ENCODE measurements around the gene BPIFB6. TPM values are rescaled to one million over a fixed set of nuclear protein-coding genes. Genes with fewer than 3 reads are reported as not detected.

Gene BPIFB6
- total RNA-seq, 4 donors from 2014 or later = not detected

- H3K9me3 ChIP-seq = no peaks in the 10 kb centered on the region
- H3K36me3 ChIP-seq = no peaks in the 10 kb centered on the region
- no peak overlapping the region for H3K4me3 ChIP-seq
- no peaks in the 10 kb centered on the region for H3K4me1 ChIP-seq
- no peak overlapping the region for H3K27ac ChIP-seq
- DNase-seq (ENCODE audit: low spot score in 2 of 2) = no peak
- H3K27me3 ChIP-seq = peaks cover 5% of the 10 kb centered on the region
- TF ChIP-seq CTCF (IDR thresholded peaks at IDR 0.05) (no peak), EP300 (IDR thresholded peaks at IDR 0.05) (no peak), POLR2AphosphoS5 (IDR thresholded peaks at IDR 0.05) (no peak), POLR2A (IDR thresholded peaks at IDR 0.05) (no peak)
Observed at GRCh38 chr20:32995802-32996201, 35.6 kb upstream of the BPIFB6 start.

- H3K27me3 ChIP-seq = no peaks in the 10 kb centered on the region
- no peaks in the 10 kb centered on the region for H3K9me3 ChIP-seq
- no peaks in the 10 kb centered on the region for H3K4me1 ChIP-seq
- H3K36me3 ChIP-seq = no peaks in the 10 kb centered on the region
- no peak overlapping the region for H3K27ac ChIP-seq
- no peak for DNase-seq (ENCODE audit: low spot score in 2 of 2)
- no peak for TF ChIP-seq EP300 (IDR thresholded peaks at IDR 0.05)
- no peak for TF ChIP-seq POLR2AphosphoS5 (IDR thresholded peaks at IDR 0.05)
- no peak for TF ChIP-seq CTCF (IDR thresholded peaks at IDR 0.05)
- TF ChIP-seq POLR2A (IDR thresholded peaks at IDR 0.05) = no peak
- 66% methylated on average over 2 of the region's 2 CpGs for WGBS
- no peak overlapping the region for H3K4me3 ChIP-seq
Observed at GRCh38 chr20:32997431-32997830, 34.0 kb upstream of the BPIFB6 start.

GRCh38 chr20:32999603-33000250, 31.7 kb upstream of the BPIFB6 start:
- Histone ChIP-seq H3K4me3 (no peak overlapping the region), H3K4me1 (no peaks in the 10 kb centered on the region), H3K36me3 (no peaks in the 10 kb centered on the region), H3K9me3 (no peaks in the 10 kb centered on the region), H3K27me3 (no peaks in the 10 kb centered on the region), H3K27ac (no peak overlapping the region)
- no peak for TF ChIP-seq POLR2AphosphoS5 (IDR thresholded peaks at IDR 0.05)
- no peak for TF ChIP-seq POLR2A (IDR thresholded peaks at IDR 0.05)
- TF ChIP-seq CTCF (IDR thresholded peaks at IDR 0.05) = no peak
- TF ChIP-seq EP300 (IDR thresholded peaks at IDR 0.05) = no peak
- DNase-seq (ENCODE audit: low spot score in 2 of 2) = no peak
- 51% methylated on average over 9 of the region's 9 CpGs for WGBS

GRCh38 chr20:33000802-33001466, 30.5 kb upstream of the BPIFB6 start:
- H3K9me3 ChIP-seq = peaks cover 5% of the 10 kb centered on the region
- no peaks in the 10 kb centered on the region for H3K27me3 ChIP-seq
- TF ChIP-seq POLR2AphosphoS5 (IDR thresholded peaks at IDR 0.05) = no peak
- TF ChIP-seq CTCF (IDR thresholded peaks at IDR 0.05) = no peak
- TF ChIP-seq EP300 (IDR thresholded peaks at IDR 0.05) = no peak
- no peak for TF ChIP-seq POLR2A (IDR thresholded peaks at IDR 0.05)
- no peak overlapping the region for H3K4me3 ChIP-seq
- H3K27ac ChIP-seq = no peak overlapping the region
- no peaks in the 10 kb centered on the region for H3K4me1 ChIP-seq
- no peak for DNase-seq (ENCODE audit: low spot score in 2 of 2)
- WGBS = 61% methylated on average over 8 of the region's 9 CpGs
- H3K36me3 ChIP-seq = no peaks in the 10 kb centered on the region

GRCh38 chr20:33002087-33002808, 29.2 kb upstream of the BPIFB6 start:
- no peaks in the 10 kb centered on the region for H3K36me3 ChIP-seq
- no peak overlapping the region for H3K27ac ChIP-seq
- H3K4me3 ChIP-seq = no peak overlapping the region
- no peaks in the 10 kb centered on the region for H3K4me1 ChIP-seq
- 78% methylated on average over 6 of the region's 7 CpGs for WGBS
- H3K27me3 ChIP-seq = no peaks in the 10 kb centered on the region
- DNase-seq (ENCODE audit: low spot score in 2 of 2) = no peak
- peaks cover 5% of the 10 kb centered on the region for H3K9me3 ChIP-seq
- TF ChIP-seq POLR2A (IDR thresholded peaks at IDR 0.05) (no peak), EP300 (IDR thresholded peaks at IDR 0.05) (no peak), CTCF (IDR thresholded peaks at IDR 0.05) (no peak), POLR2AphosphoS5 (IDR thresholded peaks at IDR 0.05) (no peak)
